GM21381 (cell line): Measurements from ENCODE around the gene BCL7B.
"Not testable (repeated sequence)": the region's sequence is repeated elsewhere in the genome, so short reads cannot be mapped to it uniquely, and the experiment has no call there.

Source experiments
- ATAC-seq: cut with Tn5 transposase; IDR thresholded peaks from one replicate; pipeline ENCODE4 v1.9.1; 2021; ENCODE audit warnings: mild to moderate bottlenecking, moderate library complexity; ENCODE audit not compliant: unreplicated experiment

The BCL7B gene

DNA sequence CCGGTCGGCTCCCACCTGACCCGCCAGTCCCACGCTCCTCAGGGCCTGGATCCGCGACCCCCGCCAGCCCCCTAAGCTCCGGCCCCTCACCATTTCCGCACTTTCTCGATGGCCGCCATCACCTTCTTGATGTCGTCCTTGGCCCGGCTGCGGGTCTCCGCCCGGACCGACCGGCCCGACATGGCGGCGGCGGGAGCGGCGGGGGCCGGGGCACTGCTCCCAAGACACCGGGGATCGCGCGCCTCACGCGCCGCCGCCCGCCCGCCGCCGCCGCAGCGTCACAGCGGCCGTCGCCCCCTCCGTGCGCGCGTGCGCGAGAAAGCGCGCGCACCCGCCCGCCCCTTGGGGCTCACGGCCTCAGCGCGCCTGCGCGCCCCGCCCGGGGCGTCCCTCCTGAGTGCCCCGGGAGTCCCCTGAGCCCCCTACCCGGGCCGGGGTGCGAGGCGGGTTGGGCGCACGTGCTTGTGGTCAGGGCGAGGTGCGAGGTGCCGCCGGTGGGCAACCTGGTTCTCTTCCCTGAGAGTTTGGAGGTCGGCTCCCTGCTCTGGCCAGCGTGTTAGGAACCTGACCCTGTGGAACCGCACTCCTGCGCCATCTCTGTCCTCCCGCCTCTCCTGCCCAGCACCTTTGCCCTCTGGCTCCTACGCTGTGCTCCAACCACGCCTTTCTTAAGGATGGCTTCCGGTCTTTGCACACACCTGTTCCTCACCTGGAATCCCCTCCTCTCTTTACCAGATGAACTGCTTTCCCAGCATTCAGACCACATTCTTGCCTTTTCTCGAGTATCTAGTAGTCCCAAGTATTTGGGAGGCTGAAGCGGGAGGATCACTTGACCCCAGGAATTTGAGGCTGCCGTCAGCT, at the start of gene BCL7B:
BCL7B (minus strand) TSS at position 294 of the 861 bp plus-strand sequence; CDS start at position 182, 112 bp downstream.
- ATAC-seq = peak; percentile 57

DNA sequence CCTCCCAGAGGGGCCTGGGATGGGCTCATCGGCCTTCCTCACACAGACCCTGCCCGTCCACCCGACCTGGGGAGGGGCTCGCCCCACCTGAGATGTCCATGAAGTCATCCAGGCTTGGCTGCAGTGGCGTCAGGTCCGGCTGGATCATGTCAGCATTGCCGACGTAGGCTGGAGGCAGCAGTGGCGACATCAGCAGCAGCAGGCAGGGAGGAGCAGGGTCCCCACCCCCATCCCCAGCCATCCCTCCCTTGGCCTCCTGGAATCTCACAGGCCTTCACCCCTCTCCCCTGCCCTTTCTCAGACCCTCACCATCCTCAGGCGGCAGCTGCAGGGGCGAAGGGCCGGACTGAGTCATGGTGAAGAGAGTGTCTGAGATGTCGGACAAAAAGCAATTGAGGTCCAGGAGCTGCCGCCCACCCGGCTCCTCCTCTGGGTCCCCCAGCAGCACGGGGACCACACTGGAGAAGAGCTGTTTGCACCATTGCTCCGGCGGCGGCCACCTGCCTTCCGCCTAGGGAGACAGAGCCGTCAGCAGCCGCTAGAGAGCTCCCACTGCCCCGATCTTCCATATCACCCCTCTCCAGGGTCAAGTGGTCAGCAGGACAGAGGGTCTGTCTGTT, 48.2 kb upstream of the BCL7B start:
- no peak for ATAC-seq

DNA sequence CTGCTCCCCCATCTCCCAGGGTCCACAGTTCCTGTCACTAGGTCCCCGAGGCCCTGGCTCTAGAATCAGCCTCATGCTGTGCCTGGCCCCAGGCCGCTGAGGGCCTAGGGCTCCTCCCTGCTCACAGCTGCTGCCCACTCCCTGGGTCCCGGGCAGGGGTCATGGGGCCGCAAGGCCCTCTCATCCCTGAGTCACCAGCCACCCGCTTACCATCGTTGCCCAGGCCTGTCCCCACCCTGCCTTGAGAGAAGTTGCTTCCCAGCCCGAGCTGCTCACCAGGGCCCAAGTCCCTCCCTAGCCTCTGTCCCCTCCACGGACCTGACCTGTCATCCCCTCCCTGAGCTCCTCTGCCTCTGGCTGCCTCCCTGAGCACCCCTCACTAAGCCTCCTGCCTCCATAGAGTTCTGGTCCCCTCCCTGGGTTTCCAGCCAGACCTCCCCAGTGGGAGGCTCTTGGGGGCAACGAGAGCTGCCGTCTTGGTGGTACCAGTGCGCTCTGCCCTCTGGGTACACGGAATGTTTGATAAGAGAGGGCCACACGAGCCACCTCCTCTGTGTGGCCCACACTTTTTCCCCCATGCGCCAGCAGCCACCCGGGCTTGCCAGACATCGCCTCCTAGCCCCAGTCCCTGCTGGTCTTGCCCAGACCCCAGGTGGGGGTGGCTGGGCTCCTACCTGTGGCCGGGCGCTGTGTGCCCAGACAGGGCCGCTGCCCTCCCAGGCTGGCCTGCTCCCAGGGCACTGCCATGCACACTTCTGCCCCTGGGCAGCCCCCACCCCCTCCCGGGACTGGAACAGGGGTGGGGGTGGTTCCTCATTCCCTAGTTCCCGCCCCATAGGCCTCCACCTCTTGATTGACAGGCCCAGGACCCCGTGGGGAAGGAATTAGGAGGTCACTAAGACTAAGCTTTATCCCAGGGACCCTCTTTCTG, 45.5 kb upstream of the BCL7B start:
- ATAC-seq = no peak

DNA sequence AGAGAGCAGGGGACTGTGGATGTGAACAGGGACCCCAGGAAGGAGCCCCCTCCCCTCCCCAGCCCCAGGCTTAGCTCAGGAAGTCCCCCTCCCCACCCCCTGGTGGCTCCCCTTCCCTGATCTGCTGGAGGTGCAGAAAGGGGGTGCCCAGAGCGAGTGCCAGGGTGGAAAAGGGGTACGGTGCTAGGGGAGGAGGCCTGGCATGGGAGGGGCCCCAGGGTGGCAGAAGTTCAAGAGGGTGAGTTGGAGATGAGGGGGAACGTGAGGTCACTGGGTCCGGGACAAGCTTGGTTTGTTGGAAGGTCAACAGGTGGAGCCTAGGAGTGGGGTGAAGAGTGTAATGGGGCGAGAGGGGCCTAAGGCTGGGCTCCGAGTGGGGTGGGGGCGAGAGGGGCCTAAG, 42.4 kb upstream of the BCL7B start:
- ATAC-seq = no peak

DNA sequence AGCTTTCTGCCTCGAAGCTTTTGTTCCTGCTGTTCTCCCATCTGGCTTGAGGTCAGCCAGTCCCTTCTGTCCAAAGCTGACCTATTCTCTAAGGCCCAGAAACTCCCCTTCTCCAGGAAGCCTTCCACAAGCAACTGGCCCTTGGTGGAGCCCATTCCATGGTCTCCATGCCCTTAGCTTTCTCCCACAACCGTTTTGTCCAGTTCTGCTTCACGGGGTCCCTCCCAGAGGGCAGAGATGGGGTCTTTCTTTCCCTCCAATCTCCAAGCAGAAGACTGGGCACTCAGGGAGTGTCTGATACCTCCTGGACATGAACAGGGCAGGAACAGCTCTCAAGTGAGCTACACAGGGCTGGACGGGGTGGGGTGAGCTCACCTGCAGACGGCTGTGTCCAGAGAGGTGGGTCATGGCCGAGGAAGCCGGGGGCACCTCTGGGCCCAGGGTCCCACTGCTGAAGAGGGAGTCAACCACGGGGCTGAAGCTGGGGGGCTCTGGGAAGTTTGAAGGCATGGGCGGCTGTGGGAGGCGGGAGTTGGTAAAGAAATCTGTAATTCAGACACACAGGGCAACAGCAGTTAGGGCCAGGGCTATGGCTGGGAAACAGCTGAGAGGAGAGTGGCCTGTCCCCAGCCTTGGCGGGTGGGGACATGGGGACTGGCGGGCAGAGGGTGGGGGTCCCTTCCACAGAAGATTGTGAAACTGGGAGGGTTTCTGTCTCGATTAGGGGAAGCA, 41.8 kb upstream of the BCL7B start:
- no peak for ATAC-seq

DNA sequence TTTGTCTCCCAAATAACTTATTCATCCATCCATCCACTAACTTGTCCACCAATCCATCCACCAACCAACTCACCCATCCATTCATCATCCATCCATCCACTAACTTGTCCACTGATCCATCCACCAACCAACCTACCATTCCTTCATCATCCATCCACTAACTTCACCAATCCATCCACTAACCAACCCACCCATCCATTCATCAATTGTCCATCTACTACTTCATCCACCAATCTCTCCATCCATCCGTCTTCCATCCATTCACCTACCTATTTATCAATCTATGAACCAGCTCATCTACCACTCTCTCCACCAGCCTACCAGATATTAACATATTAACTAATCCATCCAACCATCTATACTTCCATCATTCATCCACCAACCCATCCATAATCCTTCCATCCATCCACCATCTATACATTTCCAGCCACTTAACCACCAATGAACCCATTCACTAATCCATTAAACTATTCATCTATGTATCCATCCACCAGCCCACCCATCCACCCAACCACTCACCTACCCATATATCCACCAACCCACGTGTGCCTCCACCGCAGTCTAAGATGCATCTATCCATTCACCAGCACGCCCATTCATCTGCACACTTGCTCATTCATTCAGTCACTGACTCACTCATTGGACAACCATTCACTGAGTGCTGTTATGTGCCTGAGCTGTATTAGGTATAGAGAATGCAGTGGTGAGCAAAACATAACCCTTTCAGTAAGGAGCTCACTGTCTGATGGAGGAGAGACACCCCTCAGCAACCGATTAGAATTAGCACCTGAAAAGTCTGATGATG, 40.7 kb upstream of the BCL7B start:
- no peak for ATAC-seq

DNA sequence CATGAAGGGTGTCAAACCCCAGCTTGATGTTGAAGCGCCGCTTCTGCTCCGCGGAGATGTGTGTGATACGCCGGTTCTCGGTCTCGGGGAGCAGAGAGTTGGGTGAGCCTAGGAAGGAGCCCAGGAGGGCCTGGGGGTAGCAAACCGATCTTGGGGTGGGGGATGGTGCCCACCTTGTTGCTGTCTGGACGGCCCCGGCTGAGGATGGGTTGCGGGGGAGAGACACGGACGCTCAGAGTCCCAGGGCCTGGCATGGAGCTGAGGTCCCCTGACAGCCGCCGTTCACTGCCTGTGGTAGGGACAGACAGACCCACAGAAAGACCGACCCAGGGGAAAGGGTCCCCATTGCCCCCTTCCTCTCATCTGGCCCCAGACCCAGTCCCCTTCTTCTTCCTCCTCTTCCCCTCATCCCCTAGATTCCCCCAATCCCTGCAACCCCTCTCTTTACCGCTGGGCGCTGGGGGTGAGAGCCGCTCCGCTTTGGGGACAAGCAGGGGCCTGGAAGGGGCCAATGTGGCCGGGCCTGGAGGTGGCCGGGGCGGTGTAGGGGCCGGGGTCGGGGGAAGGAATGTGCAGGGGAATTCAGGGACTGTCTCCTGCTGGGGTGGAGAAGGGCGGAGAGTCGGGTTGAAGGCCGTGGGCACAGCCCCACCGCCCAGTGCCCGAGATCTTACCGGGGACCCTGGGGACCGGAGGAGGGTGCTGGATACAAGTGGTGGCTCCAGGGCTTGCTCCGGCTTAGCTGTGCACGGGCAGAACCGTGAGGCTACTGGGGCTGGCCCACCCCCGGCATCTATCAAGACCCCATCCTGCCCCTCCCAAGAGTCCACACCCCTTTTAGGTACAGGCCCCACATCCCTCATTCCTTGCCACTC, 38.9 kb upstream of the BCL7B start:
- no peak for ATAC-seq

DNA sequence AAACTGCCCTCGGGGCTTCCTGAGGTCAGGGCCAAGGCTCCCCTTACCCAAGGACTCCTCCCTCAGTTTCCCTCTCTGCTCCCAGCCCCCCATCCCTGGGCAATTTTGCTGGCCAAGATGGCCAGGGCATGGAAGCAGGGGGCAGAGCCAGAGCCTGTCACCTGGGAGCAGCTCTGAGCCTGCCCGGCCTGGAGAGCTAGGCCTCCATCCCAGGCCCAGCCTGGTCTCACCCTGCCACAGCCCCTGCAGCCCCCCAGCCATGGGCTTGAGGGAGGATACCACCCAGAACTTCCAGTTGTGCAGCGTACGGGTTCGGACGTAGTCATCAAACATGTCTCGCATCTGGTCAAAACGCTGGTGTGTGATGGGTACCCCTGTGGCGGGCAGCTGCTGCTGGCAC, 37.9 kb upstream of the BCL7B start:
- ATAC-seq = no peak

DNA sequence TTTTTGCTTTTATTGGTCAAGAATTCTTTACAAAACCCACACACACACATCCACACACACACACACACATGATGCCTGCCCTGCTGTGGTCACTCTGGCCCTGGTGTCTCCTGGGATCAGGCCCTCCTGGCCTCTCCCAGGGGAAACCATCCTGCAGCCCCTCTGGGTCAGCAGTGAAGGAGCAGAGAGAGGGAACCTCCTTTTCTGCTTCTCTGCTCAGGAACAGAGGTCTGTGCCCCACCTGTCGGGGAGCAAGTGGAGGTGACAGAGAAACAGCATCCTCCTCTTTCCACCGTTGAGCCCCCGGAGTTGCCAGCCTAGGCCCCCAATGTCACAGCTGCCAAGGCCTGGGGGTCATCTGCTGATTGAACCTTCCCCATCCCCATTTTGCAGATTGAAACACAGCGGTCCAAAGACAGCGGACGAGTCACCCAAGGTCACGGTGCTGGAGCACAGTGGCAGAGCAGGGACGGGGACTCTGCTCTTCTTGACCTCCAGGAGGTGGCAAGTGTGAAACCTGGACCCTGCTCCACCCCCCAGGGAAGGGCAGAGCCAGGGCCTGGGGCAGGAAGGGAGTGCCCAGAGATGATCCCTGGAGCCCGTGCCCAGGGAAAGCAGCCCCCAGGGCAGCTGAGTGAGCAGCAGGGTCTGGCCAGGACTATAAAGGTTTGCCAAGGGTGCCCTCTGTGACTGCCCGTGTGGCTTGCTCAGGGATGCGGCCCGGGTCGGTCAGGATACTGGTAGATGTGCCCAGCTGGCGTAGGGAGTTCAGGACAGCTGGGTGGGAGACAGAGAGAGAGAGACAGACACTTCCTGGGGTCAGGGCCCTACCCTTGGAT, 35.9 kb upstream of the BCL7B start:
- no peak for ATAC-seq

DNA sequence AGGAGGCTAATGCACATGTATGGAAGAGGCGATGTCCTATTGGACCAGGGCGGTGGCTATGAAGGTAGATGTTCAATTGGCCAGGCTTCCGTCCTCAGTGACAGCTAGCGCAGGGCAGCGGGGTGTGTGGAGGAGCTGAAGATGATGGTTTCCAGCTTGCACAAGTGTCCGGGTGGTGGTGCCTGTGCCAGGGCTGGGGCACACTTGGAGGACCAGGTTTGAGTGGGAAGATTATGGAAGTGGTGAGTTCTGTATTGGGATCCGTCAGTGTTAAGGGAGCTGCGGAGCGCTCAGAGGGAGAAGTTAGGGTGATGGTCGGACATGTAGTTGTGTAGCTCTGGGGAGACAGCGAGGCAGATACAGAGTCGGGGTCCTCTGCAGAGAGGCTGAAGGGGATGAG, 29.4 kb upstream of the BCL7B start:
- ATAC-seq = no peak

DNA sequence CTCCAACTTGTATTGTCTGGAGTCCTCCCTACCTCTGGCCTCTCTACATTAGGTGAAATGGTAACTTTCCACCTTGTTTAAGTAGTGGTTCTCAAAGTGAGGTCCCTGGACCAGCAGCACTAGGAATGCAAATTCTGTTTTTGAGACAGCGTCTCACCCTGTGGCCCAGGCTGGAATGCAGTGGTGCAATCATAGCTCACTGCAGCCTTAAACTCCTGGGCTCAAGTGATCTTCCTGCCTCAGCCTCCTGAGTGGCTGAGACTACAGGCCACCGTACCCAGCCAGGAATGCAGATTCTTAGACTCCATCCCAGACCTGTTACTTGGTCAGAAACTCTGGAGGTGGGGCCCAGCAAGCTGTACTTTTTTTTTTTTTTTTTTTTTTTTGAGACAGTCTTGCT, 27.7 kb upstream of the BCL7B start:
- ATAC-seq = no peak

DNA sequence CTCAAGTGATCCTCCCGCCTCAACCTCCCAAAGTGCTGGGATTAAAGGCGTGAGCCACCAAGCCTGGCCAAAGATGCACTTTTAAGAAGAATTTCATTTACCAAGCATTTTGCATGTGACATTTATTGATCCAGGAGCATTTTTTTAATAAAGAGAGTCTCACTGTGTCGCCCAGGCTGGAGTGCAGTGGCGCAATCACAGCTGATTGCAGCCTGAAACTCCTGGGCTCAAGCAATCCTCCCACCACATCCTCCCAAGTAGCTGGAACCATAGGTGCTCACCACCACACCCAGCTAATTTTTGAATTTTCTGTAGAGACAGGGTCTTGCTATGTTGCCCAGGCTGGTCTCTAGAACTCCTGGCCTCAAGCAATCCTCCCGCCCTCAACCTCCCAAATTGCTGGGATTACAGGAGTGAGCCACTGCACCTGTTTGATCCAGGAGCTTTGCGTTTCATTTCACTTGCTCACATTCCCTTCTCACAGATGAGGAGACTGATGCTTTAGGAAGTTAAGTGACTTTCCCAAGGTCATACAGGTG, 25.2 kb upstream of the BCL7B start:
- ATAC-seq = no peak

DNA sequence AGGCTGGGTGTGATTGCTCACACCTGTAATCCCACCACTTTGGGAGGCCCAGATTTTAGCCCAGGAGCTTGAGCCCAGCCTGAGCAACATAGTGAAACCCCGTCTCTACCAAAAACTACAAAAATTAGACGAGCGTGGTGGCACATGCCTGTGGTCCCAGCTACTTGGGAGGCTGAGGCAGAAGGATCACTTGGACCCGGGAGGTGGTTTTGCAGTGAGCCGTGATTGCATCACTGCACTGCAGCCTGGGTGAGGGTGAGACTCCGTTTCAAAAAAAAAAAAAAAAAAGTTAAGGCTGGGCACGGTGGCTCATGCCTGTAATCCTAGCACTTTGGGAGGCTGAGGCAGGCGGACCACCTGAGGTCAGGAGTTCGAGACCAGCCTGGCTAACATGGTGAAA, 23.5 kb upstream of the BCL7B start:
- not testable (repeated sequence) for ATAC-seq

DNA sequence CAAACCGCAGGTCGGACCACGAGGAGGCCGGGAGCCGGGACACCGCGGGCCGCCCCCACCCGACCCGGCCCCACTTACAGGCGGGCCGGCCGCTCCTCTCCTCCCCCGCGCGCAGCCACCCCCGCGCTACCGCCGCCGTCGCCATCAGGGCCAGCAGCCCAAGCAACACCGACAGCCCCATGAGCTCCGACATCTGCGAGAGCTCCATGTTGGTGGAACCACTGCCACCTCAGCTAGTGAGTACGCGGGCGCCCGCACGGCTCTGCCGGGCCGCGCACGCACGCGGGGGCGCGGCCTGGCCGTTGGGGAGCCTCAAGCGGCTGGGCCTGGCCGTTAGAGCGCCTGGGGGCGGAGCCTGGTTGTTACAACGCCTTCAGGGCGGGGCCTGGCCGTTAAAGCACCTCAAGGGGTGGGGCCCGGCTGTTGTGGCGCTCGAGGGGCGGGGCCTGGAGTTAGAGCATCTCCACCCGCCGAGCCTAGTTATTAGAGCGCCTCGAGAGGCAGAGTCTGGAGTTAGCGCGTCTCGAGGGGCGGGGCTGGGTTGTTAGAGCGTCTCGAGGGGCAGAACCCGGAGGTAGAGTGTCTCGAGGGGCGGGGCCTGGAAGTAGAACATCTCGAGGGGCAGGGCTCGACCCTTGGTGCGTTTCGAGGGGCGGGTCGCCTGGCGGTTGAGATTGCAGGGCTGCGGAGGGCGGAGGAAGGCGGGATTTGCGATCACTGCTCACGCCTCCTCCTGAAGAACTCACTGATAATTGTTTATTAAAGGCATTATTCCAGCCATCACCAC, 21.0 kb upstream of the BCL7B start, which contains the start of gene TBL2:
TBL2 (minus strand) TSS at position 238 of the 787 bp plus-strand sequence; CDS start at position 208, 30 bp downstream.
- peak; percentile 87 for ATAC-seq

DNA sequence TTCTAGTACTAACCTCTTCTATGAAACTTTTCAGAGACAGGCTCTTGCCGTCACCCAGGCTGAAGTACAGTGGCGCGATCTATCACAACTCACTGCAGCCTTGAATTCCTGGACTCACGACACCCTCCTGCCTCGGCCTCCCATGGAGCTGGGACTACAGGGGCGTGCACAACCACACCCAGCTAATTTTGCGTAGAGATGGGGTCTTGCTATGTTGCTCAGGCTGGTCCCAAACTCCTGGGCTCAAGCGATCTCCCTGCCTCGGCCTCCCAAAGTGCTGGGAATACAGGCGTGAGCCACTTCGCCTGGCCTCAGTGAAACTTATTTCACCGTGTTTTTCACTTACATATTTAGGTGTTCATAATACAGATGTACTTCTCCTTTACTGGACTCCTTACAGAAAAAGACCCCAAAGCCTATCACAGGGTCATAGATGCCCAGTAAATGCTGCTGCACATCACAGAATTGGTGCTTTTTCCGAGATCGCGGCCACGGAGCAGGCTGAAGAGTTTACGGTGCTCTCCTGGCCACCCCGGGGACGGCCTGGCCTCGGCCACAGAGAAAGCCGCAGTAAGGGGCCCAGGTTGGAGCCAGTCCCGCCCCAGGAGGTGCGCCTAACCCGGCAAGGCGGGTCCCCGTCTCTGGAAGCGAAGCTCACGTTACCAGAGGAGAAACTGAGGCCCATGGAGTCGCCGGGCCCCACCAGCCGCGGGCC, 20.3 kb upstream of the BCL7B start:
- peak; percentile 6 for ATAC-seq

DNA sequence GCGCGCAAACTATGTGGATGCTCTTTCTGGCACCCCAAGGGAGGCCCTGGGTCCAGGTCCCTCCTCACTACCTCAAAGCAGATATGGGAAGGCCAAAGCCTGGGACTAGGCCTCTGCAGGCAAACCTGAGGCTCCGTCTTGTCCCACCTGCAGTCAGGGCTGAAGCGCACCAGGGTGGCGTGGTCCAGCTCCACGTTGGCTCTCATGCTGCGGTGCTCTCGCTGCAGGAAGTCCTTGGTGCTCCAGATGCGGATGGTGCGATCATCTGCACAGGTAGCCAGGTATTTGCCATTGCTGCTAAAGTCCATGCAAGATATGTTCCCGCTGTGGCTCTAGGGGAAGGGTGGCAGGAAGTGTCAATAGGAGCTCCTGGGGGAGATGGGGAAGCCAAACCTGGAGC, 16.3 kb upstream of the BCL7B start:
- ATAC-seq = no peak
